CD4-positive, alpha-beta T cell treated with Interferon gamma for 1 hour (primary cell): ENCODE results near the gene UGT1A1.
"Not testable (repeated sequence)": the region's sequence is repeated elsewhere in the genome, so short reads cannot be mapped to it uniquely, and the experiment has no call there.

Source experiments
- DNase-seq: peaks from one replicate; pipeline ENCODE4 v3.0.0-alpha.2; 2020

UGT1A1 gene

GRCh38 chr2:233760043-233760442 lies at the start of gene UGT1A1:
TSS of gene UGT1A1 (plus strand) at chr2:233760270. CDS start at chr2:233760288, 18 bp downstream.
- no peak for DNase-seq

GRCh38 chr2:233711312-233712008 lies 48.6 kb upstream of the UGT1A1 start:
- peak; percentile 50 for DNase-seq

- no peak for DNase-seq
Observed at GRCh38 chr2:233712611-233713261, 47.3 kb upstream of the UGT1A1 start, which contains the start of gene UGT1A5. TSS of gene UGT1A5 (plus strand) at chr2:233712907. CDS start at chr2:233712992, 85 bp downstream.

- no peak for DNase-seq
Observed at GRCh38 chr2:233713262-233713615, 46.8 kb upstream of the UGT1A1 start.

GRCh38 chr2:233714121-233714520 lies 45.9 kb upstream of the UGT1A1 start:
- DNase-seq, result no peak

GRCh38 chr2:233718552-233718951 lies 41.5 kb upstream of the UGT1A1 start, which contains the start of gene UGT1A4:
TSS of gene UGT1A4 (plus strand) at chr2:233718736. CDS start at chr2:233718821, 85 bp downstream.
- DNase-seq, result no peak

- no peak for DNase-seq
Observed at GRCh38 chr2:233728723-233729301, 31.3 kb upstream of the UGT1A1 start, which contains the start of gene UGT1A3. TSS of gene UGT1A3 (plus strand) at chr2:233729042. CDS start at chr2:233729127, 85 bp downstream.

GRCh38 chr2:233736868-233737653 lies 23.0 kb upstream of the UGT1A1 start:
- DNase-seq, result not testable (repeated sequence)

GRCh38 chr2:233740870-233741269 lies 19.2 kb upstream of the UGT1A1 start:
- no peak for DNase-seq

- DNase-seq, result no peak
Observed at GRCh38 chr2:233743464-233744259, 16.4 kb upstream of the UGT1A1 start.

- no peak for DNase-seq
Observed at GRCh38 chr2:233745073-233745755, 14.9 kb upstream of the UGT1A1 start.

GRCh38 chr2:233745838-233746237 lies 14.2 kb upstream of the UGT1A1 start:
- not testable (repeated sequence) for DNase-seq

GRCh38 chr2:233746475-233747282 lies 13.4 kb upstream of the UGT1A1 start:
- no peak for DNase-seq

GRCh38 chr2:233747283-233747544 lies 12.9 kb upstream of the UGT1A1 start:
- DNase-seq, result no peak

- DNase-seq, result not testable (repeated sequence)
Observed at GRCh38 chr2:233750689-233751088, 9.4 kb upstream of the UGT1A1 start.

- not testable (repeated sequence) for DNase-seq
Observed at GRCh38 chr2:233751212-233752009, 8.7 kb upstream of the UGT1A1 start.

GRCh38 chr2:233754872-233755611 lies 5.0 kb upstream of the UGT1A1 start:
- no peak for DNase-seq

- no peak for DNase-seq
Observed at GRCh38 chr2:233756429-233757081, 3.5 kb upstream of the UGT1A1 start.

- DNase-seq, result no peak
Observed at GRCh38 chr2:233758141-233758540, 1.9 kb upstream of the UGT1A1 start.
